Spleen (tissue), 7 donors: Measurements from ENCODE around the gene FEM1B.

Experiments
- CTCF ChIP-seq, 11 experiments: fragments of 200-600 bp in 7 of 11; fragments of 450-650 bp in 4 of 11; sonication (generic) in 4 of 11; IDR thresholded peaks in 8 of 11; conservative IDR thresholded peaks in 3 of 11; 1 replicate in 7 of 11; 2 replicates in 4 of 11; pipeline versions ENCODE4 v1.4.0 to v1.8.0; 2016 to 2021; ENCODE audit warnings: antibody characterized with exemption in 11 of 11, inconsistent platforms in 4 of 11, mild to moderate bottlenecking in 1 of 11
- POLR2A ChIP-seq, 3 donors: fragments of 450-650 bp; IDR thresholded peaks; one replicate each; pipeline ENCODE4 v1.5.1; 2017; ENCODE audit warnings: antibody characterized with exemption in 3 of 3, mild to moderate bottlenecking in 1 of 3
- POLR2AphosphoS5 ChIP-seq, 3 donors: sonication (generic); formaldehyde crosslinking; IDR thresholded peaks; one replicate each; pipeline ENCODE4 v1.5.1; 2017; ENCODE audit warnings: antibody characterized with exemption in 3 of 3
- donor health status: DM: no; HTN: no; CAD: no; lungs with moderate emphysema.
- donor health status: DM: no; HTN: no; CAD: no.
- donor health status: DM: no; HTN: no; CAD: no.

- TF ChIP-seq CTCF (IDR thresholded peaks at IDR 0.05 in 8 of 11, conservative IDR thresholded peaks at IDR 0.05 in 3 of 11) (no peak), POLR2AphosphoS5 (IDR thresholded peaks at IDR 0.05) (peak; percentile 50 to 63 (median 59)), POLR2A (IDR thresholded peaks at IDR 0.05) (peak in 1 of 3 donors; percentile 13)
These were observed 58.1 kb downstream of the FEM1B start for GRCh38 chr15:68335655-68336054.
